Gastrocnemius medialis (tissue), 4 donors: ENCODE data around the gene GRAP. TPM values are rescaled to one million over a fixed set of nuclear protein-coding genes. Genes with fewer than 3 reads are reported as not detected.

Experiments
- ATAC-seq, 2 donors: fragments of 150-250 bp; one replicate each; pipeline ENCODE4 v1.9.1; 2016
- DNase-seq, 2 donors: peaks; one replicate each; pipeline ENCODE4 v3.0.0-alpha.2; 2019
- H3K27ac ChIP-seq, 4 donors: fragments of 200-600 bp; sonication (generic); 1 replicate in 1 of 4; 2 replicates in 3 of 4; pipeline ENCODE4 v1.5.1; 2016 to 2018; ENCODE audit warnings: mild to moderate bottlenecking in 2 of 4, moderate library complexity in 1 of 4
- H3K27me3 ChIP-seq, 3 donors: fragments of 200-600 bp; sonication (generic) in 2 of 3; 1 replicate in 1 of 3; 2 replicates in 2 of 3; pipeline versions ENCODE4 v1.5.1 to v1.6.0; 2016 to 2019; ENCODE audit warnings: mild to moderate bottlenecking in 1 of 3, moderate library complexity in 1 of 3
- H3K36me3 ChIP-seq, 2 donors: fragments of 200-600 bp; sonication (generic) in 1 of 2; one replicate each; pipeline ENCODE4 v1.5.1; 2017 to 2018
- H3K4me1 ChIP-seq, 2 donors: fragments of 200-600 bp; sonication (generic) in 1 of 2; one replicate each; pipeline ENCODE4 v1.5.1; 2016 to 2017; ENCODE audit warnings: mild to moderate bottlenecking in 2 of 2
- H3K4me3 ChIP-seq, 4 donors: fragments of 200-600 bp; sonication (generic) in 3 of 4; 1 replicate in 1 of 4; 2 replicates in 3 of 4; pipeline ENCODE4 v1.5.1; 2016 to 2019; ENCODE audit warnings: mild to moderate bottlenecking in 2 of 4
- H3K9me3 ChIP-seq, 3 donors: fragments of 200-600 bp; sonication (generic) in 2 of 3; 1 replicate in 1 of 3; 2 replicates in 2 of 3; pipeline ENCODE4 v1.5.1; 2016 to 2019
- CTCF ChIP-seq, 5 experiments: fragments of 450-650 bp in 3 of 5; fragments of 200-600 bp in 2 of 5; sonication (generic) in 2 of 5; IDR thresholded peaks in 4 of 5; conservative IDR thresholded peaks in 1 of 5; 1 replicate in 4 of 5; 2 replicates in 1 of 5; pipeline ENCODE4 v1.5.1; 2016 to 2019; ENCODE audit warnings: antibody characterized with exemption in 5 of 5, mild to moderate bottlenecking in 3 of 5, moderate library complexity in 3 of 5
- POLR2A ChIP-seq, 2 donors: fragments of 450-650 bp; IDR thresholded peaks; one replicate each; pipeline ENCODE4 v1.6.1; 2017; ENCODE audit warnings: antibody characterized with exemption in 2 of 2, mild to moderate bottlenecking in 2 of 2, moderate library complexity in 2 of 2
- in situ Hi-C, 4 donors: fragments of 200-750 bp; cut with MboI; loops; one replicate each; pipeline versions ENCODE4 v1.15.0 to v1.8.0; 2017; ENCODE audit warnings: low sequenced_read_pairs in 4 of 4
- intact Hi-C: fragments of 100-400 bp; cut with DNase I; formaldehyde crosslinking; loops from one replicate; pipeline ENCODE4 v1.15.1; 2023; ENCODE audit warnings: low total_unique reads
- total RNA-seq, 4 donors: library from RNA; depleted of rRNA; stranded (reverse); fragments of >200 nt; gene quantifications; one replicate each; pipeline versions ENCODE4 v1.1.0 to v1.2.3, GENCODE V29; 2016

The GRAP gene
- total RNA-seq, 4 donors from 2014 or later, result 0.36 to 1.7 (median 0.94) TPM

GRCh38 chr17:18994631-18995030 is 52.1 kb downstream of the GRAP start:
- ATAC-seq (no peak), DNase-seq (no peak)
- TF ChIP-seq POLR2A (IDR thresholded peaks at IDR 0.05), result no peak
- TF ChIP-seq CTCF (IDR thresholded peaks at IDR 0.05 in 4 of 5, conservative IDR thresholded peaks at IDR 0.05 in 1 of 5), result no peak
- Histone ChIP-seq H3K27me3 (no peaks in the 10 kb centered on the region), H3K36me3 (no peaks in the 10 kb centered on the region), H3K27ac (no peak overlapping the region), H3K4me3 (no peak overlapping the region), H3K4me1 (no peaks in the 10 kb centered on the region), H3K9me3 (no peaks in the 10 kb centered on the region)
- intact Hi-C loops, result no loop called here
- in situ Hi-C loops, result no loop called here

GRCh38 chr17:18993905-18994526 is 52.7 kb downstream of the GRAP start:
- Histone ChIP-seq H3K9me3 (no peaks in the 10 kb centered on the region), H3K36me3 (no peaks in the 10 kb centered on the region), H3K4me3 (no peak overlapping the region), H3K27me3 (no peaks in the 10 kb centered on the region), H3K4me1 (no peaks in the 10 kb centered on the region), H3K27ac (no peak overlapping the region)
- in situ Hi-C loops, result no loop called here
- TF ChIP-seq POLR2A (IDR thresholded peaks at IDR 0.05) (no peak), CTCF (IDR thresholded peaks at IDR 0.05 in 4 of 5, conservative IDR thresholded peaks at IDR 0.05 in 1 of 5) (no peak)
- intact Hi-C loops, result no loop called here
- ATAC-seq, result no peak
- DNase-seq, result no peak

- Histone ChIP-seq H3K27ac (no peak overlapping the region), H3K36me3 (no peaks in the 10 kb centered on the region), H3K4me3 (no peak overlapping the region), H3K4me1 (no peaks in the 10 kb centered on the region), H3K9me3 (no peaks in the 10 kb centered on the region), H3K27me3 (no peaks in the 10 kb centered on the region)
- ATAC-seq (no peak), DNase-seq (no peak)
- intact Hi-C loops (no loop called here), in situ Hi-C loops (no loop called here)
- TF ChIP-seq POLR2A (IDR thresholded peaks at IDR 0.05) (no peak), CTCF (IDR thresholded peaks at IDR 0.05 in 4 of 5, conservative IDR thresholded peaks at IDR 0.05 in 1 of 5) (no peak)
Observed at GRCh38 chr17:18992454-18993130, 54.2 kb downstream of the GRAP start.

GRCh38 chr17:18991531-18992315 is 55.0 kb downstream of the GRAP start:
- Histone ChIP-seq H3K4me1 (no peaks in the 10 kb centered on the region), H3K36me3 (no peaks in the 10 kb centered on the region), H3K27me3 (no peaks in the 10 kb centered on the region), H3K27ac (no peak overlapping the region), H3K4me3 (no peak overlapping the region), H3K9me3 (no peaks in the 10 kb centered on the region)
- DNase-seq, result no peak
- intact Hi-C loops, result no loop called here
- in situ Hi-C loops, result no loop called here
- no peak for ATAC-seq
- TF ChIP-seq CTCF (IDR thresholded peaks at IDR 0.05 in 4 of 5, conservative IDR thresholded peaks at IDR 0.05 in 1 of 5) (no peak), POLR2A (IDR thresholded peaks at IDR 0.05) (no peak)
